GM18907 (cell line): ENCODE results near the gene ARHGAP15.
A peak's percentile ranks its signal among the peaks of the same experiment; 100 is the strongest.

Experiments used
- ATAC-seq: cut with Tn5 transposase; IDR thresholded peaks from one replicate; pipeline ENCODE4 v1.9.1; 2021; ENCODE audit warnings: mild to moderate bottlenecking, moderate library complexity; ENCODE audit not compliant: unreplicated experiment

Gene ARHGAP15

DNA sequence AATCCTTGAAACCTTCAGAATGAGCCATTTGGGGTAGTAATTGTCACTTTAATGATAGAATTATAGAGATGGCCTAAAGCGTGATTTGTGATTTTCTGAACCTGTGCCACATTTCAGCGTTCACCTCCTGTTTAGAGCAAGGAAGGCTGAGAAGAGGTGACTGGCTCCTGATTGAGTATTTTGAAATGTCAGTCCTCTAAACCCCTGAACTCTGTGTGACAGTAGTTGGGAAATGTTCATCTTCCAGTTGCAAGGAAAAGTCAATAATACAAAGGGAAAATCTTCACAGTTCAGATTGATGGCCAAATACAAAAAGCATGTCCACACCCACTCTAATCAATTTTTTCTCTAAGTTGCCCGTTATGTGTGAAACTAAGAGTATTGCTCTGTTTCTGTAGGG is 305.2 kb downstream of the ARHGAP15 start:
- no peak for ATAC-seq

DNA sequence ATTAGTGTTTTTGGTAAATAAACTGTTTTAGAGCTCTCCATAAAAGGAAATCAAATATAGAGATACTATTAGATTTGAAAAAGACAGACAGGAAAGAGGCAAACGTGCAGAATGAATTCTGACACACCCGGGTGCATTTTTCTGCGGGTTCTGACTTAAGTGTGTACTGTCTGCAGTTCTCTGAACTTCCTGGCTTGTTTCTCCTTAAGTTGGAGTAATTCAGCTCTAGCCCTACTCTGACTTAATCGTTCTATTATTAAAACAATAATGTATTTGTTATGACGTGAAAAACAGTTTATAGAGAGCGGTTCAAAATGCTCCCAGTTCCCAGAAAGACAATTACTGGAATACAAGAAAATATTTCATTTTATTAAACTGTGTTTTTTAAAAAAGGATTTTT is 305.9 kb downstream of the ARHGAP15 start:
- ATAC-seq = no peak

DNA sequence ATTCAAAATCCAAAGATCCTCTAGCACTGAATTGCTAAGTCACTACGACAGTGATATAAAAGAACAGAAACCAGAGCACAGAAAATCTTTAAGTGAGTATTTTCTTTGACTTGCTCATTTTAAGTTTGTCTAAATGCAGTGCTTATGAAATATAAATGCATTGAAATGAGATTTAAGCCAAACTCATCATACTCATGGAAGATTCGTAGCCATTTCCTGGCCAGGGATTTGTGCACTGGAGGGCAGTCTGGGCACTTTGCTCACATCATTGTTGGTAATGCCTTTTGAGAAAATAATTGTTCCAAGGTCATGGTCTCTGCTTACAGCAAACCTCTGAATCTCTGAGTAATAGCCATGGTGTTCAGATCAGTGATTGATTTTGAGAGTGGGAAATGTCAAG is 307.7 kb downstream of the ARHGAP15 start:
- no peak for ATAC-seq

DNA sequence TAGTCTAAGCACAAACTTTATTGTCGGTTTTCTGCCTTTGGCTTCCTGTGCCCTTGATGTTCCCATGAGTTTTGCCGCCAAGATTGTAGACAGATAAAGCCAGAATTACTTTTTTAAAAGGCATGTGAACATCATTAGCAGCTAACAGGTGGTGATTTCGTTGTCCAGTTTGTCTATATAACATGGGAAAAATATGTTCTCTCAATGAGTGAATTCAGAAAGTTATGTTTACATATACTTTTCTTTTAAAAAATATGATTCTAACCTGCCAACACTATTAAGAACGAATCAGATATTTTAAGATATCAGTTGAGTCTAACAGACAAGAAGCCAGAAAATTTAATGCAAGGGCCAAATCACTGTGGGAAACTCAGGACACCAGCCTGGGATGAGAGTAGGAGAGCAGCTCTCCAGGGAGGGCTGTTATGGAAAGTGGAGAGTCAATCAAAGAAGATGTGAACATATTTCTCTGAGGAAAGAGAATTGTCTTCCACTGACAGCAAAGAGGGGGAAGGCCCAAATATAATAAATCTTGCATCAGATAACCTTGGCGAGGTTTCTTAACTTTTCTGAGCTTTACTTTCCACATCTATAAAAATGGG is 311.3 kb downstream of the ARHGAP15 start:
- no peak for ATAC-seq

DNA sequence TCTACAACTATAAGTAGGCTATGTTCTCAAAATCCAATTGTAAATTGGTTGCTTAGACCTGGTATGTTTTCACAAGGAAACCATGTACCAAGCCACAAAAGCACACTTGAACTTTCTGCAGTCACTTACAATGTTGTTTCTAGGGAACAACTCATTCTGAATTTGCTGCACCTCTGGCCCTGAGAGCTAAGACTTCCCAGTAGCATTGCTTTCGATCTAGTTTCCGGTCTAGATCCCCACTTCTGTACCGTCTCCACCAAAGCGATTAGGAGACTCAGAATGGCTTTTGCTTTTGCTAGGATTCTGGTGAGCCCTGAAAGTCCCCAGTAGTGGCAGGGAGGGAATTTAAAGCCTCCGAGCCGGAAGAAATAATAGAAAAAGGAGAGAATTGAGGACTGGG is 313.0 kb downstream of the ARHGAP15 start:
- no peak for ATAC-seq

DNA sequence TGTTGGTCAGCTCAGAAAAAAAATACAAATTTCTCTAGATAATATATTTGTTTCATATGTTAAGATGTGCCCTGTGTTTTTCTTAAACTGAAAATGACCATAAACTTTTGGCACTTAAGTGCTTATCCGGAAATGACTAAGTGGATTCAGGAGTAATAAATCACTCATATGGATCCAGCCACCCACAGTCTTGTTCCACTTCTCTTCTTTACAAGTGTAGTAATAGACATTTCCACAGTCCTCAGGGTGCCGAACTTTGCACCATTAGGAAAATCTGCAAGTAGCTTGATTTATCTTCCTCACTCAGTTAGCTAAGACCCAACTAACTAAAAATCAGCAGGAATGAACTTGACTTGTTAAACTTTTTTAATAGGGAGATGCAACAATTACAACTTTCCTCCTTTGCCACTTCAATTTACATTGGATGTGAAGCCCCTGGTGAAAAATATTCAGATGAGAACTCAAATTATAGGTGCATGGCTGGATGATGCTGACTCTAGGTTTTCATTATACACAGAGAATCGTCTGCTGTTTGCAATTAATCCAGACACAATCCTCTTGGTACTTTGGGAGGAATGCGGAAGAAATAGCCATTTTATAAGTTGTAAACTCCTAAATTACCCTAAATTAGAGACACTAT is 322.5 kb downstream of the ARHGAP15 start:
- ATAC-seq = peak; percentile 85

DNA sequence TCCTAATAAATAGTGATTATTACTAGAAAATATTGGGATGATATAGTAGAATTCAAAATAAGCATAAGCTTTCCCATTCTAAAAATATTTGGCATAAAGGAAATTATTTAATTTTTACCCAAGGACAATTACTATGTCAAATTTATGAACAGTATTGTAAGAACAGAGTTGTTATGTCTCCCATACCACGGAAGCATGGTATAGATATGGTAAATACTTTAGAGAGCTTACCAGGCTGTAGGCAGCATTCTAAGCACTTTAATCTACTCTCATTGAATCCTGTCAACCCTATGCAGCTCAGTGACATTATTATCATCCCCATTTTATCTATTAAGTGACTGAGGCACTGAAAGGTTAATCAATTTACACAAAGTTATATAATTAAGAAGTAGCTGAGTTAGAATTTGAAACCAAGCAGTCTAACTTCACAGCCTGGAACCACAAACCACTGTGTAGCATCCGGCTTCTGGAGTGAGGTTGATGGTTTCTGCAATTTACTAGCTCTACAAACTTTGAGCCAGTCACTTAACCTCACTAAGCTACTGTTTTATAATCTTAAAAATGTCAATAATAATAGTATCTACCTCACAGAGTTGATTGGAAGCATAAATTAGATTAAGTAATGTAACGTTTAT is 323.7 kb downstream of the ARHGAP15 start:
- ATAC-seq = peak; percentile 87

DNA sequence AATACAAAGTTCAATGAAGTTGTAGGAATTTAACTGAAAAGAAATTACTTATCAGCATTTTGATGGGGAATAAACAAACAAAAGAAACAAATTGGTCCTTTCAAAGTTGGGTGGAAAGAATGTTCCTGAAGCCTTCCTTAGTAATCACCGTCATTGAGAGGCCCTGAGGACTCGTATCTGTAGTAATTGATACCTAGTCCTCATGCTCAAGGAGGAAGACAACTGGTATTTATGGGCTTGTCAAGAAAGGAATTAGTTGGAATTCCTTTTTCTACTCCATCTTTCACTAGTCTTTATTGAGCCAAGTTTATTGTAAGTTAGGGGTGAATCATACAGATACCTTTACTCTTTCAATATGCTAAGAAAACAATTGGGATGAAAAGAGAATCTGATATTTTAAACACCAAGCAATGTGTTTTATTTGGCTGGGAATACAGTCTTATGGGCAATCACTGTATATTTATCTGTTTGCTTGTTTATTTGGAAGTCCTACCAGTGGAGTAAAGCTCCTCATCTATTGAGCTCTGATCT is 324.8 kb downstream of the ARHGAP15 start:
- no peak for ATAC-seq

DNA sequence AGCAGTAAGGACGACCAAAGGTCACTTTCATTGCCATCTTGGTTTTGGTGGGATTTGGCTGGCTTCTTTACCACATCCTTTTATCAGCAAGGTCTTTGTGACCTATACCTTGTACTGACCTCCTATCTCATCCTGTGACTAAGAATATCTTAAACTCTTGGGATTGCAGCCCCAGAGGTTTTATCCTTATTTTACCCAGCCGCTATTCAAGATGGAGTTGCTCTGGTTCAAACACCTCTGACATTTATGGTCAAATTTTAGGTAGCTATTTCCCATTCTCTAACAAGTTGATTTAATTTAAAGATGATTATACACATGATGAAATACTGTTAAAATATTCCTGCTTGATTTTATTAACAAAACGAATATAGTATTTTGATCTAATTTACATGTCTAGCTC is 326.1 kb downstream of the ARHGAP15 start:
- no peak for ATAC-seq

DNA sequence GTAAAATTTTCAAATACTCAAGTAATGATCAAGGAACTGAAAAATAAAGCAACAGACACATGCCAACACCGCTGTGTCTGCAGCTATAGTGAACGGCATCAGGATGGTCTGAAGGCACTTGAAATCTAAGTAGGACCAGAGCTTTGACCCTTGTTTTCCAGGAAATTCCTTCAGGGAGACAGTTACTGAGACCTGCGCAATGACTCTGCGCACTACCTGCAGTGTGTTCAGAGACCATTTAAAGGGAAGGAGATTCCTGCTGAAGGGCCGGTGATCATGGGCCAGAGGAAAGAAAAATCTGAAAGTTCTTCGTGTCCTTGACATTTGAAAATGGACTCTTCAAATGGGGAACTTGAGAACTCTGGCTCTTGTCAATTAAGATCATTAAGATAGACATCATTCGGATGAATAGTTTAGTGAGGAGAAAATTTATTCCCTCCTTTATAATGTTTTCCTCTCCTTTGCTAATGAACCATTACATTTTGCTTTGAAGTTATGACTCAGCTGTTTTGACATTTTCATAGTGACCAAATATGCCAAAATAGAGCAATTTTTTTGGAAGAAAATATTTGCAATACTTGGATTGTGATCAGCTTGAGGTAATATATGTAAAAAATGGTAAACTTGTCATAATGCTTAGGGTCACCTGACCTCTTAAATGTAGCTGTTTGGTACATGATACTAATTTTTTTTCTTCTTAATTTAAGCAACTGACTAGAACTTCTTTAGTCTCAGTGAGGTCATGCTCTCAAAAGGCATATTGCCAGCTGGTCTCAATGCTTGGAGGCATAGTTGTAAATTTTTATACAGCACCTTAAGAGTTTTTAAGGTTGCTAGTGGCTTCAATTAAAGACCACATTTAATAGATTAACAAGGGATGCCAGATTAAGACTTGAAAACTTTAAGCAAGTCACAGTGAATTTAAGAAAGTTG is 329.3 kb downstream of the ARHGAP15 start:
- no peak for ATAC-seq

DNA sequence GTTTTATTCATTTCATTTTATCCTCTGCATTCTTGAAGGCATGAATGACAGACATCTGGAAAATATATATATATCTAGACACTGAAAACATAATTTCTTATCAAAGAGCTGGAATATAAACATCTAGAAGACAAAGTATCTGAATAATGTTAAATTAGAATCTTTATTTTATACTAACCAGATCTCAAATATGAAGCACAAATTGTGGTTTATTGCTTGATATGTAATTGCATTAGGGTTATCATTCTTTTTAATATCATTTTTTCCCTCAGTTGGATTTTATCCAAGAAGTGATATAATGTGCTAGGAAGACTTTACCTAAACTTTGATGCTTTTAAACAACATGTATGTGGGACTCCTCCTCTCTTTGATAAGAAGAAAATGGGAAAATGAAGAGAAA is 331.2 kb downstream of the ARHGAP15 start:
- no peak for ATAC-seq

DNA sequence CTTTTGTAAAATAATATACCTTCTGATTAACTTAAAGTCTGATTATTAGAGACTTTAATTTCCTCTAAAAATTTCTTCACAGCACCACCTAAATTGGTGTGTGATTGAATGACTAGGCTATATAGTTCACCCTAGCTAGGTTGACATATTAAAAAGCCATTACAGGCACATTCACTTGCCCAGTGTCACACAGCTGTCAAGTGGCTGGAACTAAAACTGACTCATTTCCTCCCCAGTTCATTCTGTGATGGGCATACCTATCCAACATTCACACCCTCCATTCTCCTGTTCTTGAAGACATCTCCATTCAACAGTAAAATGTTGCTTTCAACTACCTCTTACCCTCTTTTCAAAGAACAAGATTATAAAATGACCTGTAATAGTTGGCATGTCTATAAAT is 334.5 kb downstream of the ARHGAP15 start:
- ATAC-seq = peak; percentile 83

DNA sequence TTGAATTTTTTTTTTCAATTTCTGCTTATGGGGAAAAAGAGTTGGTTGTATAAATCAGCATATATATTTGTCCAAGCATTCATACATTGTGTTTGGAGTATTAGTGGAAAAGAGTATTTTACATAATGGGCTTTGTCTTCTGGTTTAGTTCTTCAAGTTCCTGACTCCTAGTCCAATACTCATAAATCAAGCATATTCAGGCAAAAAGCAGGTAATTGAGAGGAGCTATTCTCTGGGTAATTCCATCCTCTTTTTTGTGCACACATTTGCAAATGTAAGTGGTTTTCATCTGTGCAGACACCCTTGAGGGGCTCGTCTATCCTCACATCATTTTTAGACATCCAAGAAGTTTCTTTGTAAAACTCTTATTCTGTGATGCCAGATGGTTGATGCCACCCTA is 337.2 kb downstream of the ARHGAP15 start:
- ATAC-seq = no peak

DNA sequence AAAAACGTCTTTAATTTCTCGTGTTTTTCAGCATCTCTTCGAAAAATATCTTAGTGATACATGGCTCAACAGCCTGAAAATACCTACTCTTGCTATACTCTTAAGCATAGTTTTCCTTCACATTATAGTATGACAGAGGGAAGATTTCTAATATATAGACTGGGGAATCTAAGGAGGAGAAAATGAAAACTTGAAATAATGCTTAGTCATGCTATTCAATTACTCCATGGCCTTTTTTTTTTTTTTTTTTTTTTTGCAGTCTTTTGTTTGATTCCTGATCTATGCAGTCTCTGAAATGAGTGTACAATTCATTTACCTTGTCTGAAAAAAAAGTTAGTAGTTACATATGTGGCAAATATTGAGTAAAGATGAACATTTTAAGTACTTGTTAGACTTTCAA is 337.8 kb downstream of the ARHGAP15 start:
- no peak for ATAC-seq

DNA sequence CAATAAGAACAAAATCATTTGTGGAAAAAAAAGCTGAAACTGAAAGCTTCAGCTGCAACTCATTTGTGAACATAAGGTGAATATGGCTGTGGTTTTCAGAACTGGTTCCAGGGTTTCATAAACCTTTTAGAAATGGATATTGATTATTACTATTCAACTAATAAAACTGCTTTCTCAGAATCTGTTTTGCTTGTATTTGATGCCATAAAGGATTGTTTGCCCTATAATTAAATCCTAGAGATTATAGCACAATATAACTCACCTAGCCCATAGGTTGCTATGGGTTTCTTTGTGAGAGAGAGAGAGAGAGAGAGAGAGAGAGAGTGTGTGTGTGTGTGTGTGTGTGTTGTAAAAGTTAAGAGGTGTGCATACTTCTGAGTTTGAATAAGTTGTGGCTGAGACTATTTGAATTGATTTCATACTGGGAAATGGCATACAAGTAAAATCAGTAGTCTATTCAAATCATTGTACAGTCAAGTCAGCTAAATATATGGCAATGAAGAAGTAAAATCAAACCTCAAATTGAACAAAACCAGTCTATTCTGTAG is 339.2 kb downstream of the ARHGAP15 start:
- peak; percentile 80 for ATAC-seq

DNA sequence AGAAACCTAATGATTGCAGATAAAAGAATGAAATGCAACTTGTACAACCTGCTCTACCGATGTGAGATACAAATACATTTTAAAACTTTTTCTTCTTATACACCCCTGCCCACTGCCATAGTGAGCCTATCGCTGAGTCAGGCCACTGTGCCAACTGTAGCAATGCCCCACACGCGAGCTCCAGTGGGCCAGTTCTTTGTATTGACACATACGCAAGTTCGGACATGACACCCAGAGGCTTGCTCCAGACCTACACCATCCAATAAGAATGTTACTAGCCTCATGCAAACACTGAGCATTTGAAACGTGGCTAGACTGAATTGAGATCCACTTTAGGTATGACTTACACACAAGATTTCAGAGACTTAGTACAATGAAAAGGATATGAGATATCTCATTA is 340.1 kb downstream of the ARHGAP15 start:
- no peak for ATAC-seq

DNA sequence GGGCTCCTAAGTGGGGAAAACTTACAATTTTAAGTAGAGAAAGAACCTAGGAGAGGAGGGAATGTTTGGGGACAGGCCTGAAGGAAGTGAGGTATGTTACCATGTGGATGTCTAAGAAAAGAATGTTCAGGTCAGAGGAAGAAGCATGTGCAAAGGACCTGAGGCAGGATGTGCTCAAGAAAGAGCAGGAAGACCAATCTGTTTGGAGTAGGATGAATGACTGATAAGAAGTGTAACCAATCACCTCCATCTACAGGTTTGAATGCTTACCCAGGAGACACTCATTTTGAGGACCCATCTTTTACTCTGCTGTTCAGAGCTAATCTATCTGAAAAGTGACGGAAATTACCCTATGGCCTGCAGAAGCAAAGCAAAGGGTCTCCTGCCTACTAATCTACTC is 342.3 kb downstream of the ARHGAP15 start:
- no peak for ATAC-seq

DNA sequence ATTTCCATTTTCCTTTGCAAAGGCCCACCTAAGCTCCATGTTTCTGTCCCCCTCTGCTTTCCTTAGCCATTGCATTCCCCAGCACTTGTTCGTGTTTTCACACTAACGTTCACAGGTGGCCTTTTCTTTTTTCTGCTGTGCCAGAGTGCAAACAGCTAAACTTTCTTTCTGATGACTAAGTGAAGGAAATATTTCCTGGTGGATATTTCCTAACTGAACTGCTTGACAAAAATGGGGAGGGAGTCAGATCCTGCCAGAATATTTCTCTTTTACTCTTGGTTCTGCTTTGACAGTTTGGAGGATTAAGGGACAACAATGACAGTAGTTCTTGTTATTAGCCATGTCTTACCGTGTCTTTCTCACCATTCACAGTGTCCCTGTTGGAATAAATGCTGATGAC is 344.0 kb downstream of the ARHGAP15 start:
- ATAC-seq = no peak

DNA sequence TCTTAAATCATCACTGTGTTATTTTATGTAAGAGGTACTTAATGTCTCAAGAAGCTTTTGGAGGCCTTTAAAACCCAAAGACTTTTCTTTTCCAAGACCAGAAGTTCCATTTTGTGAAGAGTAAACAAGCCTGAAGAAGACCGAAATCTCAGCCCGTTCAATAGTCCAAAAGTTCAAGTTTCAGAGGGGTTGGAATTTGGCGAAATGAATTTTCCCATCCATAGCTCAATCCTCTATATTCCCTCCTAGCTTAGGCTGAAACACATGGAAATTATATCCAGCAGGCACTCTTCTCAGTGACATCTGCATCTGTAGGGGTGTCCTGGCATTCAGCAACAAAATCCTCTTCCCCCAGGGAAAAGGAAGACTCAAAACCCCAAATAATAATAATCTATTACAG is 344.6 kb downstream of the ARHGAP15 start:
- ATAC-seq = no peak

DNA sequence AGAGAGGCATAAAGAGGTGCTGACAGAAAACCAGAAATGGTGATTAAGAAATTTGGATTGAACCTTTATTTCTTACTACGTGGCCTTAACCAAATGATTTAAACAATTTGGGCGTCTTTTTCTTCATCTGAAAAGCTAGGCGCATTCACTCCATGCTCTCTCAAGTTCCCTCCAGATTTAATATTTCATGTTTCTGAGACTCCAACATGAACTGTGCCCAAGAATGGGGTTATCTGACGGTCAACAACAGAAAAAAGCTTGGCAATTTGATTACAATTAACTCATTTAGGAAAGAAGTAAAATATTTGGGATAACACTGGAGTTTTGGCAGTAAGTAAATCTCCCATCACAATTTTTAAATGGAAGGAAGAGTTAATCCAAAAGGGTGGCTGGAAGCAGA is 345.4 kb downstream of the ARHGAP15 start:
- ATAC-seq = no peak
